ENCODE data around the gene APOL1. TPM values are rescaled to one million over a fixed set of nuclear protein-coding genes. Genes with fewer than 3 reads are reported as not detected.

The APOL1 gene
- total and polyA plus RNA-seq, 10 of the 15 experiments (the other 5 are each of a cell fraction or from before 2014, with no cell fraction given) = 9.0 to 42.0 (median 17.6) TPM

DNA sequence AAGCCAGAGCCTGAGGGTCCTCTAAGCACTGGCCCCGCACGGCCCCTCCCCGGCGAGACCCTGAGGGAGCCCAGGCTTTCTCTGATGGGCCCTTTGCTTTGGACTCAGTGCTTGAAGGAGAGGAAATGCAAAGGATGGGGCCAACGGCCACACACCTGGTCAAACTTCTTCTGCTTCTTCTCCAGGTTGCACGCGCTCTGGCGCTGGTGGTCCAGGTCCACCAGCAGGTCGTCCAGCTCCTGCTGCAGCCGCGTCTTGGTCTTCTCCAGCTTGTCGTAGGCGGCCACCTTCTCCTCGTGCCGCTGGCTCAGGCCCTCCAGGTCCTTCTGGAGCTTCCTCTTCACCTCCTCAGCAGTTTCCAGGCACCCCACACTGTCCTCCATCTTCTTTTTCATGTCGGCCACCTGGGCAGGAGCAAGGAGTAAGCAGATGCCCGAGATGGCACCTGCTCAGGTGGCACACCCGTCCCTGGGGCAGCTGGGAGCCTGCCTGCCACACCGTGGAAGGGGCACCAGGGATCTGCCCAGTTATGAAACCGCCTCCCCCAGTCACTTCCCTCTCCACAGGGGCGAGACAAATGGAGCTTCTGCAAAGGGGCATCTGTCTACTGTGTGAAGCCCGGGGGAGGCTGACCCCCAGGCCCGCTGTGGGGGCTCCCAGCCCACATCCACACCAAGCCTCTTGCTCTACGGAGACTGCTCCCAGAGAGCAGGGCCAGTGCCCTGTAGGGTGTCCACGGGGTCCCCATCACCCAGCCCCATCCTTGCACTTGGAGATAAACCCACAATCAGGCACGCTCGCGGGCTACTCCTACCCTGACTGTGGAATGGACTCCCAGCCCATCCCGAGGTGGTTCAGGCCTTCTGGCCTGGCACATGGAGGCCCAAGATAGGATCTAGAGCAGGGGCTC is 39.2 kb downstream of the APOL1 start:
- H3K27me3 ChIP-seq (replicated peaks in 1 of 2; ENCODE audit: control insufficient read depth in 2 of 2, insufficient read depth in 2 of 2, low read length in 1 of 2) = no peaks in the 10 kb centered on the region
- intact Hi-C loops (cut with micrococcal nuclease; ENCODE audit: unreplicated experiment) = no loop called here
- H3K79me2 ChIP-seq (ENCODE audit: control insufficient read depth, insufficient read depth, low read length) = no peaks in the 10 kb centered on the region
- no peak for TF ChIP-seq YY1 (IDR thresholded peaks at IDR 0.05; ENCODE audit: low read depth, low read length)
- no peak for TF ChIP-seq ESRRA (IDR thresholded peaks at IDR 0.05; ENCODE audit: low read length)
- no peak for TF ChIP-seq TBL1XR1 (IDR thresholded peaks at IDR 0.05; ENCODE audit: low read depth, low read length)
- TF ChIP-seq HDAC6 (IDR thresholded peaks at IDR 0.05; ENCODE audit: unreplicated experiment) = no peak
- TF ChIP-seq WRNIP1 (IDR thresholded peaks at IDR 0.05; ENCODE audit: borderline replicate concordance, low read depth, low read length) = no peak
- TF ChIP-seq, protein P1, sequence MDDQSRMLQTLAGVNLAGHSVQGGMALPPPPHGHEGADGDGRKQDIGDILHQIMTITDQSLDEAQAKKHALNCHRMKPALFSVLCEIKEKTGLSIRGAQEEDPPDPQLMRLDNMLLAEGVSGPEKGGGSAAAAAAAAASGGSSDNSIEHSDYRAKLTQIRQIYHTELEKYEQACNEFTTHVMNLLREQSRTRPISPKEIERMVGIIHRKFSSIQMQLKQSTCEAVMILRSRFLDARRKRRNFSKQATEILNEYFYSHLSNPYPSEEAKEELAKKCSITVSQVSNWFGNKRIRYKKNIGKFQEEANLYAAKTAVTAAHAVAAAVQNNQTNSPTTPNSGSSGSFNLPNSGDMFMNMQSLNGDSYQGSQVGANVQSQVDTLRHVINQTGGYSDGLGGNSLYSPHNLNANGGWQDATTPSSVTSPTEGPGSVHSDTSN (IDR thresholded peaks at IDR 0.05; ENCODE audit: insufficient replicate concordance, low read depth, low read length) = no peak
- DNase-seq (ENCODE audit: low read depth, low spot score) (no peak), ATAC-seq (no peak), FAIRE-seq (no peak)
- no peak overlapping the region for H3K27ac ChIP-seq (ENCODE audit: control insufficient read depth, insufficient read depth)
- in situ Hi-C loops (cut with MboI) = no loop called here
- peaks cover 48 to 66% of the 10 kb centered on the region in 2 experiments for H3K36me3 ChIP-seq (ENCODE audit: control insufficient read depth in 2 of 2, insufficient read depth in 2 of 2, low read length in 1 of 2)
- POLR2A ChIA-PET = no interaction called here
- H3K9me3 ChIP-seq (replicated peaks; ENCODE audit: control insufficient read depth, insufficient read depth, low read length) = no peaks in the 10 kb centered on the region
- CTCF ChIA-PET = interaction anchor here (0.6 to 1.7 kb wide), 3 partner anchors 9 to 178 kb away, joined by 3 to 6 read pairs (median 3); no protein-coding TSS in a partner anchor
- no peak overlapping the region for H2AFZ ChIP-seq (ENCODE audit: control insufficient read depth, low read depth, low read length)
- H3K4me1 ChIP-seq (ENCODE audit: control insufficient read depth, insufficient read depth, low read length) = no peaks in the 10 kb centered on the region
- H3K9ac ChIP-seq (ENCODE audit: control insufficient read depth, insufficient read depth, low read length) = no peak overlapping the region
- WGBS (ENCODE audit: insufficient coverage, insufficient replicate concordance, low lambda C conversion rate, missing lambda C conversion rate) = 92% methylated on average over 29 of the region's 29 CpGs
- no peak overlapping the region for H3K4me2 ChIP-seq (ENCODE audit: control insufficient read depth, insufficient read depth)
- H4K20me1 ChIP-seq (ENCODE audit: control insufficient read depth, insufficient read depth) = no peaks in the 10 kb centered on the region
- SMC1A ChIA-PET (ENCODE audit: uncharacterized antibody, unreplicated experiment) = no interaction called here
- no TSS peak for BruUV-seq (replicated peaks)
- no peak overlapping the region for H3K4me3 ChIP-seq
- RAD21 ChIA-PET (ENCODE audit: unreplicated experiment) = no interaction called here
